H1 (cell line): Measurements from ENCODE around the gene ABL1. TPM values are rescaled to one million over a fixed set of nuclear protein-coding genes. Genes with fewer than 3 reads are reported as not detected.

ENCODE experiments used
- CTCF ChIA-PET: fragments of 300-600 bp; sonication (Branson Sonifier 250); formaldehyde crosslinking; loops from one replicate; lab custom pipeline; 2021; ENCODE audit not compliant: partially characterized antibody; lab: Charles Lee
- POLR2A ChIA-PET: fragments of 300-600 bp; sonication (Branson Sonifier 250); formaldehyde crosslinking; loops from one replicate; lab custom pipeline; 2021; ENCODE audit warnings: inconsistent platforms; ENCODE audit not compliant: partially characterized antibody; lab: Charles Lee
- DNase-seq, 2 experiments: peaks; one replicate each; pipeline versions ENCODE4 v3.0.0 to v3.0.0-alpha.2; 2010 to 2022; ENCODE audit warnings: low spot score in 2 of 2, low read depth in 1 of 2, mixed read lengths in 1 of 2
- FAIRE-seq: peaks from 2 replicates; lab custom pipeline; 2011; peaks lifted over from hg19 to GRCh38; lab: Jason Lieb, UNC
- H2AFZ ChIP-seq: 2 replicates; pipeline ENCODE4 v1.8.1; 2012; ENCODE audit warnings: low read length, inconsistent platforms
- H2AK5ac ChIP-seq: 2 replicates; pipeline ENCODE4 v1.6.1; 2013; ENCODE audit warnings: low read depth, low read length
- H2BK120ac ChIP-seq: replicated peaks from 2 replicates; pipeline ENCODE3; 2013; ENCODE audit warnings: low read depth, low read length, inconsistent platforms
- H2BK12ac ChIP-seq: 2 replicates; pipeline ENCODE4 v1.6.1; 2013; ENCODE audit warnings: low read depth, low read length
- H2BK15ac ChIP-seq: 2 replicates; pipeline ENCODE4 v1.6.1; 2013; ENCODE audit warnings: low read length
- H2BK20ac ChIP-seq: 2 replicates; pipeline ENCODE4 v1.6.1; 2013; ENCODE audit warnings: low read length
- H2BK5ac ChIP-seq: 2 replicates; pipeline ENCODE4 v1.6.1; 2013; ENCODE audit warnings: low read depth, low read length
- H3K14ac ChIP-seq: 2 replicates; pipeline ENCODE4 v1.6.1; 2013; ENCODE audit warnings: inconsistent platforms; ENCODE audit not compliant: insufficient read length
- H3K18ac ChIP-seq: 2 replicates; pipeline ENCODE4 v1.6.1; 2013; ENCODE audit warnings: low read length; ENCODE audit errors: extremely low read depth
- H3K23ac ChIP-seq: 2 replicates; pipeline ENCODE4 v1.6.1; 2013; ENCODE audit warnings: inconsistent platforms; ENCODE audit not compliant: insufficient read length
- H3K23me2 ChIP-seq: 2 replicates; pipeline ENCODE4 v1.6.1; 2013; ENCODE audit warnings: low read depth, low read length
- H3K27ac ChIP-seq: 2 replicates; pipeline ENCODE4 v1.6.1; 2011; ENCODE audit warnings: low read depth, low read length, inconsistent platforms
- H3K27me3 ChIP-seq, 4 experiments: replicated peaks in 1 of 4; 1 replicate in 1 of 4; 2 replicates in 3 of 4; pipeline versions ENCODE4 v1.6.1 to v1.8.1; 2011 to 2013; ENCODE audit warnings: low read length in 3 of 4, mild to moderate bottlenecking in 3 of 4, inconsistent platforms in 2 of 4, mixed read lengths in 2 of 4, moderate library complexity in 1 of 4; ENCODE audit not compliant: control insufficient read depth in 3 of 4, insufficient read depth in 3 of 4; ENCODE audit errors: extremely low read depth in 1 of 4
- H3K36me3 ChIP-seq, 4 experiments: 2 replicates each; pipeline versions ENCODE4 v1.6.1 to v1.8.1; 2011 to 2013; ENCODE audit warnings: mild to moderate bottlenecking in 4 of 4, low read length in 3 of 4, moderate library complexity in 2 of 4, control low read depth in 1 of 4, inconsistent platforms in 1 of 4; ENCODE audit not compliant: insufficient read depth in 4 of 4, control insufficient read depth in 2 of 4
- H3K4ac ChIP-seq: replicated peaks from 2 replicates; pipeline ENCODE3; 2013; ENCODE audit warnings: low read length, low read depth, mixed read lengths, inconsistent platforms; ENCODE audit not compliant: insufficient read length
- H3K4me1 ChIP-seq, 4 experiments: replicated peaks in 1 of 4; 1 replicate in 1 of 4; 2 replicates in 3 of 4; pipeline versions ENCODE4 v1.6.1 to v1.8.1; 2011 to 2013; ENCODE audit warnings: low read length in 3 of 4, inconsistent platforms in 2 of 4, mixed read lengths in 1 of 4; ENCODE audit not compliant: insufficient read depth in 4 of 4, control insufficient read depth in 3 of 4
- H3K4me2 ChIP-seq, 2 experiments: 2 replicates each; pipeline versions ENCODE4 v1.6.1 to v1.8.1; 2011 to 2013; ENCODE audit warnings: low read depth in 2 of 2, low read length in 2 of 2, control low read depth in 1 of 2, inconsistent platforms in 1 of 2, mild to moderate bottlenecking in 1 of 2; ENCODE audit not compliant: insufficient read depth in 1 of 2
- H3K4me3 ChIP-seq, 4 experiments: fragments of 200-600, 300-600 bp in 1 of 4; sonication (generic), shearing (Covaris generic), sonication (Bioruptor Twin) in 1 of 4; 2 replicates each; pipeline versions ENCODE4 v1.5.1 to v1.8.1; 2011 to 2016; ENCODE audit warnings: low read length in 4 of 4, low read depth in 3 of 4, control low read depth in 2 of 4, inconsistent platforms in 2 of 4, mild to moderate bottlenecking in 2 of 4, mixed read lengths in 1 of 4, moderate library complexity in 1 of 4; ENCODE audit not compliant: insufficient read depth in 2 of 4; ENCODE audit errors: extremely low read depth in 1 of 4
- H3K56ac ChIP-seq: replicated peaks from 2 replicates; pipeline ENCODE3; 2013; ENCODE audit warnings: low read depth, mild to moderate bottlenecking, mixed read lengths, low read length, inconsistent platforms; ENCODE audit not compliant: insufficient read length
- H3K79me1 ChIP-seq: 2 replicates; pipeline ENCODE4 v1.6.1; 2013; ENCODE audit warnings: low read depth, low read length, control low read depth
- H3K79me2 ChIP-seq, 2 experiments: 2 replicates each; pipeline versions ENCODE4 v1.6.1 to v1.8.1; 2012 to 2013; ENCODE audit warnings: low read length in 2 of 2, mild to moderate bottlenecking in 2 of 2, inconsistent platforms in 1 of 2; ENCODE audit not compliant: insufficient read depth in 2 of 2, control insufficient read depth in 1 of 2
- H3K9ac ChIP-seq, 4 experiments: replicated peaks in 1 of 4; 1 replicate in 1 of 4; 2 replicates in 3 of 4; pipeline versions ENCODE4 v1.6.1 to v1.8.1; 2011 to 2013; ENCODE audit warnings: low read depth in 3 of 4, low read length in 3 of 4, control low read depth in 2 of 4, mild to moderate bottlenecking in 2 of 4, moderate library complexity in 2 of 4, inconsistent platforms in 1 of 4; ENCODE audit errors: extremely low read depth in 1 of 4
- H3K9me3 ChIP-seq, 2 experiments: 2 replicates each; pipeline versions ENCODE4 v1.6.1 to v1.8.1; 2012 to 2013; ENCODE audit warnings: mild to moderate bottlenecking in 2 of 2, moderate library complexity in 2 of 2, control low read depth in 1 of 2, inconsistent platforms in 1 of 2, low read depth in 1 of 2, low read length in 1 of 2, mixed read lengths in 1 of 2; ENCODE audit not compliant: insufficient read depth in 2 of 2
- H4K20me1 ChIP-seq, 2 experiments: replicated peaks in 1 of 2; 2 replicates each; pipeline versions ENCODE3 to v1.8.1; 2011 to 2013; ENCODE audit warnings: inconsistent platforms in 2 of 2, low read length in 2 of 2, mild to moderate bottlenecking in 1 of 2; ENCODE audit not compliant: insufficient read depth in 2 of 2, control insufficient read depth in 1 of 2
- H4K5ac ChIP-seq: 2 replicates; pipeline ENCODE4 v1.6.1; 2013; ENCODE audit warnings: low read length, low read depth, mixed read lengths, inconsistent platforms; ENCODE audit not compliant: insufficient read length
- H4K8ac ChIP-seq: 2 replicates; pipeline ENCODE4 v1.8.0; 2013; ENCODE audit warnings: mild to moderate bottlenecking, moderate library complexity, low read length, inconsistent platforms; ENCODE audit not compliant: insufficient read depth; ENCODE audit errors: extremely low read depth
- H4K91ac ChIP-seq: replicated peaks from 2 replicates; pipeline ENCODE3; 2013; ENCODE audit warnings: low read length, mixed read lengths, inconsistent platforms; ENCODE audit not compliant: insufficient read length
- CBX5 ChIP-seq: fragments of 300-800, 300-1000 bp; sonication (generic); IDR thresholded peaks from 2 replicates; pipeline ENCODE4 v1.7.1; 2016; ENCODE audit warnings: antibody characterized with exemption, low read length, low read depth
- POU5F1 ChIP-seq: IDR thresholded peaks from 2 replicates; pipeline ENCODE4 v1.6.1; 2011; ENCODE audit warnings: low read depth, mild to moderate bottlenecking, low read length, moderate library complexity
- SIN3A ChIP-seq, 2 experiments: IDR thresholded peaks in 1 of 2; conservative IDR thresholded peaks in 1 of 2; 2 replicates each; pipeline ENCODE4 v1.6.1; 2011 to 2012; ENCODE audit warnings: low read length in 2 of 2, improper control_type of control experiment in 1 of 2, low read depth in 1 of 2, mild to moderate bottlenecking in 1 of 2
- WGBS, 2 experiments: shearing (Covaris generic) in 1 of 2; methylation state at CpG; one replicate each; pipeline versions ENCODE4 v1.1.6 to v1.1.7; 2013 to 2015; ENCODE audit warnings: low lambda C conversion rate in 2 of 2, mixed read lengths in 2 of 2, inconsistent platforms in 1 of 2, low coverage in 1 of 2, missing lambda C conversion rate in 1 of 2; ENCODE audit not compliant: insufficient replicate concordance in 2 of 2, insufficient coverage in 1 of 2, insufficient read length in 1 of 2; ENCODE audit errors: extremely low coverage in 1 of 2, missing lambda C conversion rate in 1 of 2; 5-methylcytosine and 5-hydroxymethylcytosine counted together
- polyA plus RNA-seq, 7 experiments: library from polyadenylated mRNA; depleted of rRNA in 3 of 7; stranded (reverse) in 5 of 7; unstranded in 2 of 7; fragments of >200 nt in 5 of 7; fragments of 200-250 nt in 2 of 7; gene quantifications; 1 replicate in 5 of 7; 2 replicates in 1 of 7; 4 replicates in 1 of 7; pipeline versions ENCODE4 v1.2.1 to v1.2.3, GENCODE V29; 2011 to 2013; ENCODE audit warnings: missing spikeins in 2 of 7, mixed read lengths in 2 of 7
- total RNA-seq: library from RNA; stranded (reverse); fragmentation: NEBNext Ultra II Directional; extraction: Animal tissue kit (Norgen Biotek cat#: 25700); gene quantifications from 2 replicates; pipeline ENCODE4 v1.2.1, GENCODE V29; 2021

The ABL1 gene
- total and polyA plus RNA-seq, 2 of the 8 experiments (the other 6 are each of a cell fraction or from before 2014, with no cell fraction given) = 35.3 to 104 TPM

GRCh38 chr9:130887494-130888144 lies 52.6 kb downstream of the ABL1 start:
- Histone ChIP-seq H3K9me3 (no peaks in the 10 kb centered on the region), H3K4ac (no peak overlapping the region), H2BK5ac (0 out of 2 replicates have a peak overlapping the region, but pooled peaks have one; percentile 32), H3K79me1 (no peaks in the 10 kb centered on the region), H4K5ac (no peak overlapping the region), H3K9ac (no peak overlapping the region), H3K18ac (no peak overlapping the region), H4K20me1 (peaks cover 4 to 9% of the 10 kb centered on the region in 2 experiments), H3K23me2 (no peaks in the 10 kb centered on the region), H2AK5ac (no peak overlapping the region), H3K23ac (no peak overlapping the region), H3K4me1 (no peaks in the 10 kb centered on the region), H4K91ac (no peak overlapping the region), H2BK15ac (no peak overlapping the region), H2BK120ac (no peak overlapping the region), H3K4me3 (no peak overlapping the region), H2AFZ (no peak overlapping the region), H3K27ac (no peak overlapping the region), H2BK20ac (no peak overlapping the region), H3K4me2 (no peak overlapping the region), H3K79me2 (no peaks in the 10 kb centered on the region), H3K14ac (no peak overlapping the region), H3K27me3 (no peaks in the 10 kb centered on the region), H3K36me3 (peaks cover 15 to 64% (median 45%) of the 10 kb centered on the region in 4 experiments; a peak in 7 of 8 replicates), H2BK12ac (no peak overlapping the region), H3K56ac (no peak overlapping the region), H4K8ac (no peak overlapping the region)
- WGBS, 2 experiments = 91% methylated on average over 25 of the region's 25 CpGs; no CpG with 5 or more reads in 1 of the 2 experiments
- CTCF ChIA-PET = interaction anchor here (0.9 to 8.2 kb wide), 4 partner anchors 17 to 454 kb away, joined by 3 to 49 read pairs (median 25); no protein-coding TSS in a partner anchor
- no peak for DNase-seq
- FAIRE-seq = no peak
- no peak for TF ChIP-seq POU5F1
- TF ChIP-seq CBX5 = no peak
- no peak for TF ChIP-seq SIN3A (conservative IDR thresholded peaks at IDR 0.05 in 1 of 2, IDR thresholded peaks at IDR 0.05 in 1 of 2; ENCODE audit: low read depth in 1 of 2, low read length in 2 of 2)
- POLR2A ChIA-PET = no interaction called here
